ENCODE results near the gene NEK7. TPM values are rescaled to one million over a fixed set of nuclear protein-coding genes. Genes with fewer than 3 reads are reported as not detected.

Gene NEK7
- total and polyA plus RNA-seq, 2 of the 8 experiments (the other 6 are each of a cell fraction or from before 2014, with no cell fraction given) = 5.1 to 10.0 TPM

DNA sequence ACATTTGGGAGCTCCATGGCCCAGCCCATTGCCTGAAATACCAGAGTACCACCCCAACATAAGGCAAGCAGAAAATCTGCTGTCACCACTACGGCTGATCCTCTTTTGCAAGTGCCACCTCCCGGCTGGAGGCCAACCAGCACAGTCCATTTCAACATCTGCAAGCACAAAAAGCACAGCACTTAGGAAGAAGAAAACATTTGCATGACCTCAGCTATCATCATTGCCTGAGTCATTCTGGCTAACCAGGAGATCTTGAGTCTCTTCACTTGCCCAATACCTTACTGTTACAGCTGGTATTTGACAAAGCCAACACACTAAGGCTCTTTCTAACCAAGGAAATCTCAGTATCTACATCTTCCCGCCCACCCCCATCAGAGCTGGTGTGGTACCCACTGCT lies 55.9 kb downstream of the NEK7 start:
- no peaks in the 10 kb centered on the region for H3K23me2 ChIP-seq (ENCODE audit: low read depth, low read length)
- no peak overlapping the region for H3K27ac ChIP-seq (ENCODE audit: low read depth, low read length)
- peak overlapping the region; percentile 92 for H3K23ac ChIP-seq (ENCODE audit: insufficient read length)
- no peak overlapping the region for H2AK5ac ChIP-seq (ENCODE audit: low read depth, low read length)
- no peak overlapping the region for H3K14ac ChIP-seq (ENCODE audit: insufficient read length)
- H3K36me3 ChIP-seq (ENCODE audit: control insufficient read depth in 2 of 4, insufficient read depth in 4 of 4, low read length in 3 of 4) = no peaks in the 10 kb centered on the region
- H2AFZ ChIP-seq (ENCODE audit: low read length) = no peak overlapping the region
- H2BK15ac ChIP-seq (ENCODE audit: low read length) = no peak overlapping the region
- TF ChIP-seq SP4 (IDR thresholded peaks at IDR 0.05; ENCODE audit: low read length) (no peak), RFX5 (IDR thresholded peaks at IDR 0.05; ENCODE audit: borderline replicate concordance, low read depth, low read length) (no peak), RXRA (IDR thresholded peaks at IDR 0.05; ENCODE audit: insufficient read depth, low read depth, low read length) (no peak), SIX5 (IDR thresholded peaks at IDR 0.05; ENCODE audit: low read depth, low read length) (no peak), NANOG (IDR thresholded peaks at IDR 0.05; ENCODE audit: insufficient read depth, low read depth, low read length, poor library complexity, severe bottlenecking) (no peak), YY1 (IDR thresholded peaks at IDR 0.05; ENCODE audit: low read depth, low read length) (no peak)
- TF ChIP-seq, protein P1, sequence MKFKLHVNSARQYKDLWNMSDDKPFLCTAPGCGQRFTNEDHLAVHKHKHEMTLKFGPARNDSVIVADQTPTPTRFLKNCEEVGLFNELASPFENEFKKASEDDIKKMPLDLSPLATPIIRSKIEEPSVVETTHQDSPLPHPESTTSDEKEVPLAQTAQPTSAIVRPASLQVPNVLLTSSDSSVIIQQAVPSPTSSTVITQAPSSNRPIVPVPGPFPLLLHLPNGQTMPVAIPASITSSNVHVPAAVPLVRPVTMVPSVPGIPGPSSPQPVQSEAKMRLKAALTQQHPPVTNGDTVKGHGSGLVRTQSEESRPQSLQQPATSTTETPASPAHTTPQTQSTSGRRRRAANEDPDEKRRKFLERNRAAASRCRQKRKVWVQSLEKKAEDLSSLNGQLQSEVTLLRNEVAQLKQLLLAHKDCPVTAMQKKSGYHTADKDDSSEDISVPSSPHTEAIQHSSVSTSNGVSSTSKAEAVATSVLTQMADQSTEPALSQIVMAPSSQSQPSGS (IDR thresholded peaks at IDR 0.05; ENCODE audit: low read length) = no peak
- no peak overlapping the region for H4K91ac ChIP-seq (replicated peaks; ENCODE audit: insufficient read length, low read length)
- H3K79me2 ChIP-seq (ENCODE audit: control insufficient read depth in 1 of 2, insufficient read depth in 2 of 2, low read length in 2 of 2) = peaks cover 0 to 7% of the 10 kb centered on the region in 2 experiments; a peak in 1 of 4 replicates
- no peaks in the 10 kb centered on the region for H4K20me1 ChIP-seq (replicated peaks in 1 of 2; ENCODE audit: control insufficient read depth in 1 of 2, insufficient read depth in 2 of 2, low read length in 2 of 2)
- no peak for FAIRE-seq
- no peak overlapping the region for H3K4ac ChIP-seq (replicated peaks; ENCODE audit: insufficient read length, low read depth, low read length)
- no peaks in the 10 kb centered on the region for H3K79me1 ChIP-seq (ENCODE audit: low read depth, low read length)
- no peak overlapping the region for H3K4me3 ChIP-seq (ENCODE audit: extremely low read depth in 1 of 4, insufficient read depth in 2 of 4, low read depth in 3 of 4, low read length in 4 of 4)
- no peak overlapping the region for H2BK5ac ChIP-seq (ENCODE audit: low read depth, low read length)
- H3K9me3 ChIP-seq (ENCODE audit: insufficient read depth in 2 of 2, low read depth in 1 of 2, low read length in 1 of 2) = peaks cover 3 to 4% of the 10 kb centered on the region in 2 experiments; a peak in 2 of 4 replicates
- WGBS, 2 experiments (ENCODE audit: extremely low coverage in 1 of 2, insufficient coverage in 1 of 2, insufficient read length in 1 of 2, insufficient replicate concordance in 2 of 2, low coverage in 1 of 2, low lambda C conversion rate in 2 of 2, missing lambda C conversion rate in 1 of 2) = 92% methylated on average over 3 of the region's 3 CpGs; no CpG with 5 or more reads in 1 of the 2 experiments
- no peaks in the 10 kb centered on the region for H3K27me3 ChIP-seq (replicated peaks in 1 of 4; ENCODE audit: control insufficient read depth in 3 of 4, extremely low read depth in 1 of 4, insufficient read depth in 3 of 4, low read length in 3 of 4)
- H3K4me2 ChIP-seq (ENCODE audit: insufficient read depth in 1 of 2, low read depth in 2 of 2, low read length in 2 of 2) = no peak overlapping the region
- no peak overlapping the region for H4K8ac ChIP-seq (ENCODE audit: extremely low read depth, insufficient read depth, low read length)
- no peak overlapping the region for H3K18ac ChIP-seq (ENCODE audit: extremely low read depth, low read length)
- no peak overlapping the region for H2BK20ac ChIP-seq (ENCODE audit: low read length)
- peaks cover 0 to 2% (median 0%) of the 10 kb centered on the region in 4 experiments; a peak in 1 of 7 replicates for H3K4me1 ChIP-seq (replicated peaks in 1 of 4; ENCODE audit: control insufficient read depth in 3 of 4, insufficient read depth in 4 of 4, low read length in 3 of 4)
- no peak overlapping the region for H2BK12ac ChIP-seq (ENCODE audit: low read depth, low read length)
- no peak overlapping the region for H3K9ac ChIP-seq (replicated peaks in 1 of 4; ENCODE audit: extremely low read depth in 1 of 4, low read depth in 3 of 4, low read length in 3 of 4)
- POLR2A ChIA-PET (ENCODE audit: partially characterized antibody) = no interaction called here
- DNase-seq (ENCODE audit: low read depth in 1 of 2, low spot score in 2 of 2) = no peak
- CTCF ChIA-PET (ENCODE audit: partially characterized antibody) = no interaction called here
- H4K5ac ChIP-seq (ENCODE audit: insufficient read length, low read depth, low read length) = no peak overlapping the region
- no peak overlapping the region for H2BK120ac ChIP-seq (replicated peaks; ENCODE audit: low read depth, low read length)
- H3K56ac ChIP-seq (replicated peaks; ENCODE audit: insufficient read length, low read depth, low read length) = no peak overlapping the region

Data from H1 (cell line).